Measurements from ENCODE around the gene PNLIP. TPM values are rescaled to one million over a fixed set of nuclear protein-coding genes. Genes with fewer than 3 reads are reported as not detected.

Gene PNLIP
- total RNA-seq, 1 donor from 2014 or later = not detected

DNA sequence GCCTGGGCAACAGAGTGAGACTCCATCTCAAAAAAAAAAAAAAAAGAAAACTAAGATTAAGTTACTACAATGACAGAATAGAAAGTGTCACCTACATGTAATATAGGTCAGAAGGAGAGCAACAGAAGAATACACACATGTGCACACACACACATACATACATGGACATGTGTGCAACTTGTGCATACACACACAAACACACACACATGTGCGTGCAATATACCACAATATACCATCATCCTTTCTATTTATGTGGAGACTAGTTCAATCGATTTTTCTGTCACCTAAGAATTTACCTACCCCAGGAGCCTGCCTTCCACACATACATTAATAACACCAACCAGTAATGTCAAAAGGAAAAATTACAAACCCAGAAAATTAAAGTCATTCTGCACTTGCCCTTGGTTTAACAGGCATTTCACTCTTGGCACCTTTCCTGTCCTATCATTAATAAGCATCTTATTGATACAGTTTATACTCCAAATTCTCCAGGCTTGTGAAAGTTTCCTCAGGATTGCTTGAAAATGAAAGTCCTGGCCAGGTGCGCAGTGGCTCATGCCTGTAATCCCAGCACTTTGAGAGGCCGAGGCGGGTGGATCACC is 47.5 kb downstream of the PNLIP start:
- no peak for DNase-seq (ENCODE audit: extremely low spot score, unreplicated experiment)
- no peak overlapping the region for H3K4me3 Mint-ChIP-seq
- no peak overlapping the region for H3K27ac Mint-ChIP-seq

DNA sequence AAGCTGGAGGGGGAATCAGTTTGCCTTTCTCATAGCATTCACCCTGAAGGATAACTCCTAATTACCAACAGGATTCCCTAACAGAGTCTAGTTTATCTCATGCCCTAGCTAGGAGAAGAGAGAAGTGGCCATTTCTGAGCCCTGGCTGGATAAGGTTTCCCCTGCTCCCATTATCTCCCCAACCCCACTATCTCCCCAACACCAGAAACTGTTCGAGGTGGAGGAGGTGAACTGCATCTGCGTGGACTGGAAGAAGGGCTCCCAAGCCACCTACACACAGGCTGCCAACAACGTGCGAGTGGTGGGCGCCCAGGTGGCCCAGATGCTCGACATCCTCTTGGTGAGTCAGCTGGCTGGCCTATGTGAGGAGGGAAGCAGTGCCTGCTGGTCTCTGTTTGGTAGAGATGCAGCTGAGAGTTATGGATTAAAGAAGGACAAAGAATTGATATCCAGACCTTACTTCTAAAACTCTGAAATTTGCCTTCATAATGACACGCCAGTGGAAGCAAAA is 48.8 kb downstream of the PNLIP start:
- Mint-ChIP-seq H3K27me3 (peaks cover 17% of the 10 kb centered on the region), H3K4me3 (no peak overlapping the region), H3K4me1 (ENCODE audit: unreplicated experiment) (no peaks in the 10 kb centered on the region), H3K27ac (no peak overlapping the region), H3K36me3 (no peaks in the 10 kb centered on the region), H3K9me3 (no peaks in the 10 kb centered on the region)
- no peak for DNase-seq (ENCODE audit: extremely low spot score, unreplicated experiment)
- TF ChIP-seq, protein P1, sequence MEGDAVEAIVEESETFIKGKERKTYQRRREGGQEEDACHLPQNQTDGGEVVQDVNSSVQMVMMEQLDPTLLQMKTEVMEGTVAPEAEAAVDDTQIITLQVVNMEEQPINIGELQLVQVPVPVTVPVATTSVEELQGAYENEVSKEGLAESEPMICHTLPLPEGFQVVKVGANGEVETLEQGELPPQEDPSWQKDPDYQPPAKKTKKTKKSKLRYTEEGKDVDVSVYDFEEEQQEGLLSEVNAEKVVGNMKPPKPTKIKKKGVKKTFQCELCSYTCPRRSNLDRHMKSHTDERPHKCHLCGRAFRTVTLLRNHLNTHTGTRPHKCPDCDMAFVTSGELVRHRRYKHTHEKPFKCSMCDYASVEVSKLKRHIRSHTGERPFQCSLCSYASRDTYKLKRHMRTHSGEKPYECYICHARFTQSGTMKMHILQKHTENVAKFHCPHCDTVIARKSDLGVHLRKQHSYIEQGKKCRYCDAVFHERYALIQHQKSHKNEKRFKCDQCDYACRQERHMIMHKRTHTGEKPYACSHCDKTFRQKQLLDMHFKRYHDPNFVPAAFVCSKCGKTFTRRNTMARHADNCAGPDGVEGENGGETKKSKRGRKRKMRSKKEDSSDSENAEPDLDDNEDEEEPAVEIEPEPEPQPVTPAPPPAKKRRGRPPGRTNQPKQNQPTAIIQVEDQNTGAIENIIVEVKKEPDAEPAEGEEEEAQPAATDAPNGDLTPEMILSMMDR (conservative IDR thresholded peaks at IDR 0.05) = no peak

More for the DNA sequence above, 47.5 kb downstream of the PNLIP start:
- Mint-ChIP-seq H3K9me3 (no peaks in the 10 kb centered on the region), H3K36me3 (no peaks in the 10 kb centered on the region), H3K27me3 (peaks cover 17% of the 10 kb centered on the region), H3K4me1 (ENCODE audit: unreplicated experiment) (no peaks in the 10 kb centered on the region)
- TF ChIP-seq, protein P1 (conservative IDR thresholded peaks at IDR 0.05) = no peak

DNA sequence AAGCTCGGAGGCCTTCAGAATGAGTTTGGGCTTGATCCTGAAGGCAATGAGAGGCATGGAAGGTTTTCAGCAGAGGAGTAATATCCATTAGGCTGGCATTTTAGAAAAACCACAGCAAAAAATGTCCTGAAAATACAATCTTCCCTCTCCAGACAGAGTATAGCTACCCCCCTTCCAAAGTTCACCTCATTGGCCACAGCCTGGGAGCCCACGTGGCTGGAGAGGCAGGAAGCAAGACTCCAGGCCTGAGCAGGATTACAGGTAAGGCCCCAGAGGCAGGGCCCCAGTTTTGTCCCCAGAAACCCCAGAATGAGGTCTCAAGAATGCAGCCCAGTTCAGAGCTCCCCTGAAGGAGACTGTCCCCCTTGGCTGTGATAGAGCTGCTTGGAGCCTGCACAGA is 50.3 kb downstream of the PNLIP start:
- H3K27me3 Mint-ChIP-seq = peaks cover 24% of the 10 kb centered on the region
- no peaks in the 10 kb centered on the region for H3K9me3 Mint-ChIP-seq
- no peak for DNase-seq (ENCODE audit: extremely low spot score, unreplicated experiment)
- H3K4me3 Mint-ChIP-seq = no peak overlapping the region
- no peaks in the 10 kb centered on the region for H3K36me3 Mint-ChIP-seq
- H3K27ac Mint-ChIP-seq = no peak overlapping the region
- TF ChIP-seq, protein P1 (conservative IDR thresholded peaks at IDR 0.05) = no peak
- no peaks in the 10 kb centered on the region for H3K4me1 Mint-ChIP-seq (ENCODE audit: unreplicated experiment)

DNA sequence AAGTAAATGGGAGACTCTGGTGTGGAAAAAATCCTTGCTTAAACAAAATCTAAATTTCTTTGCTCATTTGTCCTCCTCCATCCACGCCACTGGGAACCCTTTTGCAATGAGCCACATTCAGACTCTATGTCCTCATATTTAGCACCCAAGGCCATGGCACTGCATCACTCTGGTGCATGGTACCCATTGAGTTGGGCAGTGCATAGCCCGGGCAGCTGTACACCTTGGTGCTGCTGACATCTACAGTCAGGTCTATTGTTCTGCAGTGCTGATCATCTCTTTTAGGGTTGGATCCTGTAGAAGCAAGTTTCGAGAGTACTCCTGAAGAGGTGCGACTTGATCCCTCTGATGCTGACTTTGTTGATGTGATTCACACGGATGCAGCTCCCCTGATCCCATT is 51.8 kb downstream of the PNLIP start:
- DNase-seq (ENCODE audit: extremely low spot score, unreplicated experiment) = no peak
- TF ChIP-seq, protein P1 (conservative IDR thresholded peaks at IDR 0.05) = no peak
- no peaks in the 10 kb centered on the region for H3K4me1 Mint-ChIP-seq (ENCODE audit: unreplicated experiment)
- no peaks in the 10 kb centered on the region for H3K36me3 Mint-ChIP-seq
- H3K27ac Mint-ChIP-seq = no peak overlapping the region
- H3K4me3 Mint-ChIP-seq = no peak overlapping the region
- H3K27me3 Mint-ChIP-seq = peaks cover 27% of the 10 kb centered on the region
- H3K9me3 Mint-ChIP-seq = no peaks in the 10 kb centered on the region

DNA sequence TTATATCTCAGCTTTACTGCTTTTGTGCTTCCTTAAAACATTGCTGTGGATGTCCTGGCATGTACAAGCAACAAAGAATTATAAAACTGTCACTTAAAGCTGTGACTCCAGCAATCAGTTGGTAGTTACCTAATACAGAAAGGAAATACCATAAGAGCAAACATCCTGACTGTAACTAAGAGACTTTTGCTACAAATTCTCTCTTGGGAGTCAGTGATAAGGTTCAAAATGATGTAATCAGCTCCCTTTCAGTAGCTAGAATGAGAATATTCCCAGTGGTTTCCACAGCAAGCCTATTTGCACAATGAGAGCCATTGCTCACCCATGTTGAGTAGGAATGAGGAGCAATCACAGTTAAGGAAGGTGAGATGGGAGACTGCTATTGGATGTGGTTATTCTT is 52.6 kb downstream of the PNLIP start:
- Mint-ChIP-seq H3K4me1 (ENCODE audit: unreplicated experiment) (no peaks in the 10 kb centered on the region), H3K27me3 (peaks cover 27% of the 10 kb centered on the region), H3K27ac (no peak overlapping the region), H3K36me3 (no peaks in the 10 kb centered on the region), H3K9me3 (no peaks in the 10 kb centered on the region), H3K4me3 (no peak overlapping the region)
- TF ChIP-seq, protein P1 (conservative IDR thresholded peaks at IDR 0.05) = no peak
- DNase-seq (ENCODE audit: extremely low spot score, unreplicated experiment) = no peak

Measured in type B pancreatic cell (in vitro differentiated cells).